BLaER1 treated with 17β-estradiol and CSF1 and Interleukin-3, amounts not matched to agents 10 nM and 100 nM (cell line): ENCODE measurements around the gene DNAI4.

Source experiments
- H3K27ac ChIP-seq, 11 experiments: shearing (Covaris generic); formaldehyde crosslinking; 2 replicates each; pipeline ENCODE4 v1.8.1; 2022
- H3K27me3 ChIP-seq, 11 experiments: shearing (Covaris generic); formaldehyde crosslinking; 2 replicates each; pipeline ENCODE4 v1.8.1; 2022
- H3K36me3 ChIP-seq, 11 experiments: shearing (Covaris generic); formaldehyde crosslinking; 2 replicates each; pipeline ENCODE4 v1.8.1; 2022
- H3K4me1 ChIP-seq, 10 experiments: shearing (Covaris generic); formaldehyde crosslinking; 2 replicates each; pipeline ENCODE4 v1.8.1; 2022
- H3K4me2 ChIP-seq, 11 experiments: shearing (Covaris generic); formaldehyde crosslinking; 2 replicates each; pipeline ENCODE4 v1.8.1; 2022
- H3K4me3 ChIP-seq, 10 experiments: shearing (Covaris generic); formaldehyde crosslinking; 2 replicates each; pipeline ENCODE4 v1.8.1; 2022
- H3K9ac ChIP-seq, 11 experiments: shearing (Covaris generic); formaldehyde crosslinking; 2 replicates each; pipeline ENCODE4 v1.8.1; 2022
- H3K9me3 ChIP-seq, 11 experiments: shearing (Covaris generic); formaldehyde crosslinking; replicated peaks in 1 of 11; 2 replicates each; pipeline ENCODE4 v1.8.1; 2022
- H4K20me1 ChIP-seq, 11 experiments: shearing (Covaris generic); formaldehyde crosslinking; 2 replicates each; pipeline ENCODE4 v1.8.1; 2022
- Cebpa-rat ChIP-seq, 11 experiments: shearing (Covaris generic); IDR thresholded peaks; 2 replicates each; pipeline ENCODE4 v1.8.1; 2022

DNAI4 gene

DNA sequence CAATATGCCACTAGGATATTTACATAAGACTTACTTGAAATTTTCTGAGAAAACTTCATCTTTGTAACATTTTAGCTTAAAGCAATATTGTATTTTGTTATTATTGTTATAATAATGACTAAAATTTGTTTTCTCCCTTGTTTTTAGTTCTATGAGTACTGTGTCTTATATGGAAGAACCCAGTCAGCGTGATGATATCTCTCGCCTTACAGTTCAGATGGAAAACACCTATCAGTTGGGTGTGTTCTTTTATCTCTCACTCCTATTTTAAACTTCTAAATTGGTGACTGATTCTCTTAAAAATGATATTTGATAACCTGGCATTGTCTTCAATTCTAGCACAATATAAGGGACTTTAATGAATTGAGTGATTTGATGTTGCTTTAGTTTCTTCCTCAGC, 154.4 kb downstream of the DNAI4 start:
- no peak overlapping the region for H3K4me3 ChIP-seq
- no peaks in the 10 kb centered on the region for H3K27me3 ChIP-seq
- H4K20me1 ChIP-seq, result no peaks in the 10 kb centered on the region
- no peak overlapping the region for H3K9ac ChIP-seq
- peaks cover 0 to 7% (median 6%) of the 10 kb centered on the region in 10 experiments; a peak in 7 of 20 replicates for H3K4me1 ChIP-seq
- H3K9me3 ChIP-seq, result no peaks in the 10 kb centered on the region
- no peak overlapping the region for H3K4me2 ChIP-seq
- H3K36me3 ChIP-seq, result no peaks in the 10 kb centered on the region
- TF ChIP-seq Cebpa-rat (IDR thresholded peaks at IDR 0.05), result no peak
- H3K27ac ChIP-seq, result no peak overlapping the region

DNA sequence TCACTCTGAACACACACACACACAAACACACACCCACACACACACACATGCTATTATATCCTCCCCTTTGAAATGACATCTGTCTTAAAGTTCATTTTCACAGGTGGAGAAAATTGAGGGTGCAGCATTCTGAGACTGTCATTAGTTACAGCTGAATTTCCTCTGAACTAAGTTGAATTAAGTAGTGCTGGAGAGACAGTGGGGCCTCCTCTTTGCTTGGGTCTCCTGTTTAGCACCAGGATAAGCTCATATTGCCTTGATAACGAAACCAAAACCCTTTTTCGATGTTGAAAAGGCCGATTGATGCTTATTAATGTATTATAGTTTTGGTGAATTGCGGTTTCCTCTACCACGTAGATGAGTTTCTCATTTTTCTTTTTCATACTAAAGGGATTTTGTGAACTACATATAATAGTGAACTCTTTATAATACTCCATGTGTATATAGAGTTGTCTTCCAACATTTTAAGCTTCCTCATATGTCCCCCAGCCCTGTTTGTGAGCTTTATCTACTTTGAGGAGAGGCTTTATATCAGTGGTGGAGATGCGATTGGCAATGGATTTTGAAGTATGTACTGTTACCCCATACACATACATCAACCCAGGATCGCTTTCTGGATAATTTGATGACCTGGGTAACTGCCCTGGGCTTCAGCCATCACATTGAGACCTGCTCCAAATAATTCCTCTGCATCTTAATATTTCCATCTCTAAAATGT, 155.0 kb downstream of the DNAI4 start:
- TF ChIP-seq Cebpa-rat (IDR thresholded peaks at IDR 0.05), result no peak
- no peaks in the 10 kb centered on the region for H3K27me3 ChIP-seq
- no peak overlapping the region for H3K4me3 ChIP-seq
- no peaks in the 10 kb centered on the region for H3K36me3 ChIP-seq
- H3K9ac ChIP-seq, result no peak overlapping the region
- no peaks in the 10 kb centered on the region for H3K9me3 ChIP-seq
- no peak overlapping the region for H3K27ac ChIP-seq
- no peak overlapping the region for H3K4me2 ChIP-seq
- H3K4me1 ChIP-seq, result peaks cover 0 to 7% (median 6%) of the 10 kb centered on the region in 10 experiments; a peak in 7 of 20 replicates
- no peaks in the 10 kb centered on the region for H4K20me1 ChIP-seq

DNA sequence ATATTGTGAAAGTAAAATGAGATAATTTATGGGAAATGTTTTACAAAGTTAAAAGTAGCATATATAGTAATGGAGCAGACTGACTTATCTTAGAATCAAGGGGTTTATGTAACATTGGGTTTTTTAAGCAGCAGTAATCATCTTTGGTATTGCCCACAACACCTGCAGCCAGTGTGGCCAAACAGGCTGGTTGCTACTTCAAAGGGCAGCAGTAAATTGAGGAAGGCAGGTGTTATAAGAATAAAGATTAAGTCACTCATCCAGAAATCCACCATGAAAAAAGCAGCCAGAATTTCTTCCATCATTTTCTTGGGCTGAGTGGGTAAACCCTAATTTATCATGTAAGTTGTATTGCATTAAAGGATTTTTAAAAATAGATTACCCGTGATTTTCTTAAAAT, 155.7 kb downstream of the DNAI4 start:
- no peaks in the 10 kb centered on the region for H3K27me3 ChIP-seq
- no peaks in the 10 kb centered on the region for H3K9me3 ChIP-seq
- no peak for TF ChIP-seq Cebpa-rat (IDR thresholded peaks at IDR 0.05)
- no peaks in the 10 kb centered on the region for H4K20me1 ChIP-seq
- no peak overlapping the region for H3K4me2 ChIP-seq
- no peaks in the 10 kb centered on the region for H3K36me3 ChIP-seq
- peaks cover 0 to 2% (median under 1%) of the 10 kb centered on the region in 10 experiments; a peak in 5 of 20 replicates for H3K4me1 ChIP-seq
- H3K9ac ChIP-seq, result no peak overlapping the region
- H3K4me3 ChIP-seq, result no peak overlapping the region
- H3K27ac ChIP-seq, result no peak overlapping the region

DNA sequence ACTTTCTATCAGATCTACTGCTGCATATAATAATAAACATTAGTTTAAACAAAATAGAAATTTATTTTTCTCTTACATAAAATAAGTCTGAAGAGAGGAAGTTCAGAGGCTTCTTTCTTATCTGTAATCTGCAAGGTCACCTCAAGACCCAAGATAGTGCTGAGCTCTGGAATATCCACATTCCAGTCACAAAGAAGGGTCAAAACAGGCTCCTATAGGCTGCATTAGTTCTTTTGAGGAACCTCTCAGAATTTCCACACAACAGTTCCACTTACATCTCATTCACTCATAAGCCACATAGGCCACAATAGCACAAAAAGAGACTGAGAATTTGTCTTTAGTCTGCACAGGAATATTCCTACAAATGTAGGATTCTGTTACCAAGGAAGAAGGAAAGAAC, 157.0 kb downstream of the DNAI4 start:
- no peaks in the 10 kb centered on the region; a peak in 1 of 20 replicates for H3K4me1 ChIP-seq
- no peak overlapping the region for H3K9ac ChIP-seq
- TF ChIP-seq Cebpa-rat (IDR thresholded peaks at IDR 0.05), result no peak
- no peak overlapping the region for H3K27ac ChIP-seq
- H4K20me1 ChIP-seq, result no peaks in the 10 kb centered on the region
- no peak overlapping the region for H3K4me2 ChIP-seq
- H3K9me3 ChIP-seq, result peaks cover 8 to 12% (median 10%) of the 10 kb centered on the region in 11 experiments; a peak in 21 of 22 replicates
- no peak overlapping the region for H3K4me3 ChIP-seq
- H3K27me3 ChIP-seq, result no peaks in the 10 kb centered on the region
- no peaks in the 10 kb centered on the region for H3K36me3 ChIP-seq

DNA sequence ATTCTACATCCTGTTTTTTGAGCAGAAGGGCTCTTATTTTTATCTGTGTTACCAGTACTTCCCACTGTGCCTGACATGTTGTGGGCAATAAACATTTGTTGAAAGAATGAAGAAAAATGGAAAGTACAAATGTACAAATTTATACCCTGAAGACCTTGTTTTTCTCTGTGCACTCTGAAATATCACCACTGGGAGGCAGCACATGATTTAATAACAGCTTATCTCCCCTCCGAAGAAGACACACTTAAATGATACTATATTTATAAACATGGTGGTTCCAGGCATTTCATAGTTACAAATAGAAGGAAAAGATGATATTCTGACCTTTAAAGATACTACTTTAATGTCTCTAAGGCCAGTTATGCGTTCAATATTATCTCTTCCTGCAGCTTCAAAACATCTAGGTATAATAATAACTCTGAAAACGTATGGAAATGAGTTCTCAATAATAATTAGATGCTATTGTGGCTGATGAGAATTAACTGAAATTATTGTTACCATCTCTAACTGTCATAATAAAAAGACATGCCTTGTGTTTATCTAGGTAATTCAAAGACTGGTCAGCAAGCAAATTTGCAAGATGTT, 159.6 kb downstream of the DNAI4 start:
- Histone ChIP-seq H3K4me1 (peaks cover 0 to 11% (median 0%) of the 10 kb centered on the region in 10 experiments; a peak in 5 of 20 replicates), H4K20me1 (no peaks in the 10 kb centered on the region), H3K4me2 (no peak overlapping the region), H3K9me3 (peaks cover 9 to 17% (median 15%) of the 10 kb centered on the region in 11 experiments; a peak in 21 of 22 replicates), H3K27ac (no peak overlapping the region), H3K27me3 (no peaks in the 10 kb centered on the region), H3K4me3 (no peak overlapping the region), H3K36me3 (no peaks in the 10 kb centered on the region), H3K9ac (no peak overlapping the region)
- no peak for TF ChIP-seq Cebpa-rat (IDR thresholded peaks at IDR 0.05)
